ENCODE data around the gene POLE2.

DNA sequence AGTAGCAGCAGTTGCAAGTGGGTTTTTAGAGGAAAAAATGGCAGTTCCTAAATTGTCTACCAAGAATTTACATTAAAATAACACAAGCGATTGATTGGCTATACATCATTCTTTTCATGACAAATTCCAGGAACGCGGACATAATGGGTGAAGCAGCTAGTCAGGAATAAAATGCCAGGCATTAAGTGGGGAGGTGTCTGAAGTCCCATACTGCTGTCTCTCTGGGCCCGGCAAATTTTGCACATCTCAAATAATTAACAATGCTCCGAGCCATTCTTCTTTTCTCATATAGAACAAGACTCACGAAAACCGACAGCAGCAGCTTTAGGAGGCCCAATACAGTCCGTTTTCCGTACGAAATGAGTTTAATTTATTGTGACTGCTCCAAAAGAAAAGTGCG, 68.3 kb downstream of the POLE2 start:
- TF ChIP-seq, protein P1, sequence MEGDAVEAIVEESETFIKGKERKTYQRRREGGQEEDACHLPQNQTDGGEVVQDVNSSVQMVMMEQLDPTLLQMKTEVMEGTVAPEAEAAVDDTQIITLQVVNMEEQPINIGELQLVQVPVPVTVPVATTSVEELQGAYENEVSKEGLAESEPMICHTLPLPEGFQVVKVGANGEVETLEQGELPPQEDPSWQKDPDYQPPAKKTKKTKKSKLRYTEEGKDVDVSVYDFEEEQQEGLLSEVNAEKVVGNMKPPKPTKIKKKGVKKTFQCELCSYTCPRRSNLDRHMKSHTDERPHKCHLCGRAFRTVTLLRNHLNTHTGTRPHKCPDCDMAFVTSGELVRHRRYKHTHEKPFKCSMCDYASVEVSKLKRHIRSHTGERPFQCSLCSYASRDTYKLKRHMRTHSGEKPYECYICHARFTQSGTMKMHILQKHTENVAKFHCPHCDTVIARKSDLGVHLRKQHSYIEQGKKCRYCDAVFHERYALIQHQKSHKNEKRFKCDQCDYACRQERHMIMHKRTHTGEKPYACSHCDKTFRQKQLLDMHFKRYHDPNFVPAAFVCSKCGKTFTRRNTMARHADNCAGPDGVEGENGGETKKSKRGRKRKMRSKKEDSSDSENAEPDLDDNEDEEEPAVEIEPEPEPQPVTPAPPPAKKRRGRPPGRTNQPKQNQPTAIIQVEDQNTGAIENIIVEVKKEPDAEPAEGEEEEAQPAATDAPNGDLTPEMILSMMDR (IDR thresholded peaks at IDR 0.05), result no peak
- TF ChIP-seq, protein P2, sequence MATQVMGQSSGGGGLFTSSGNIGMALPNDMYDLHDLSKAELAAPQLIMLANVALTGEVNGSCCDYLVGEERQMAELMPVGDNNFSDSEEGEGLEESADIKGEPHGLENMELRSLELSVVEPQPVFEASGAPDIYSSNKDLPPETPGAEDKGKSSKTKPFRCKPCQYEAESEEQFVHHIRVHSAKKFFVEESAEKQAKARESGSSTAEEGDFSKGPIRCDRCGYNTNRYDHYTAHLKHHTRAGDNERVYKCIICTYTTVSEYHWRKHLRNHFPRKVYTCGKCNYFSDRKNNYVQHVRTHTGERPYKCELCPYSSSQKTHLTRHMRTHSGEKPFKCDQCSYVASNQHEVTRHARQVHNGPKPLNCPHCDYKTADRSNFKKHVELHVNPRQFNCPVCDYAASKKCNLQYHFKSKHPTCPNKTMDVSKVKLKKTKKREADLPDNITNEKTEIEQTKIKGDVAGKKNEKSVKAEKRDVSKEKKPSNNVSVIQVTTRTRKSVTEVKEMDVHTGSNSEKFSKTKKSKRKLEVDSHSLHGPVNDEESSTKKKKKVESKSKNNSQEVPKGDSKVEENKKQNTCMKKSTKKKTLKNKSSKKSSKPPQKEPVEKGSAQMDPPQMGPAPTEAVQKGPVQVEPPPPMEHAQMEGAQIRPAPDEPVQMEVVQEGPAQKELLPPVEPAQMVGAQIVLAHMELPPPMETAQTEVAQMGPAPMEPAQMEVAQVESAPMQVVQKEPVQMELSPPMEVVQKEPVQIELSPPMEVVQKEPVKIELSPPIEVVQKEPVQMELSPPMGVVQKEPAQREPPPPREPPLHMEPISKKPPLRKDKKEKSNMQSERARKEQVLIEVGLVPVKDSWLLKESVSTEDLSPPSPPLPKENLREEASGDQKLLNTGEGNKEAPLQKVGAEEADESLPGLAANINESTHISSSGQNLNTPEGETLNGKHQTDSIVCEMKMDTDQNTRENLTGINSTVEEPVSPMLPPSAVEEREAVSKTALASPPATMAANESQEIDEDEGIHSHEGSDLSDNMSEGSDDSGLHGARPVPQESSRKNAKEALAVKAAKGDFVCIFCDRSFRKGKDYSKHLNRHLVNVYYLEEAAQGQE (IDR thresholded peaks at IDR 0.05; ENCODE audit: insufficient read depth in 1 of 2, low read depth in 2 of 2, low read length in 1 of 2), result no peak
- TF ChIP-seq POLR2AphosphoS5 (IDR thresholded peaks at IDR 0.05; ENCODE audit: low read depth, low read length) (no peak), SIN3A (IDR thresholded peaks at IDR 0.05; ENCODE audit: borderline replicate concordance, insufficient read depth, low read depth, low read length) (no peak)

Measured in Panc1 (cell line).